ENCODE data around the gene ZNF595. TPM values are rescaled to one million over a fixed set of nuclear protein-coding genes. Genes with fewer than 3 reads are reported as not detected.

The ZNF595 gene
- total RNA-seq, 1 donor from 2014 or later: 6.8 TPM

DNA sequence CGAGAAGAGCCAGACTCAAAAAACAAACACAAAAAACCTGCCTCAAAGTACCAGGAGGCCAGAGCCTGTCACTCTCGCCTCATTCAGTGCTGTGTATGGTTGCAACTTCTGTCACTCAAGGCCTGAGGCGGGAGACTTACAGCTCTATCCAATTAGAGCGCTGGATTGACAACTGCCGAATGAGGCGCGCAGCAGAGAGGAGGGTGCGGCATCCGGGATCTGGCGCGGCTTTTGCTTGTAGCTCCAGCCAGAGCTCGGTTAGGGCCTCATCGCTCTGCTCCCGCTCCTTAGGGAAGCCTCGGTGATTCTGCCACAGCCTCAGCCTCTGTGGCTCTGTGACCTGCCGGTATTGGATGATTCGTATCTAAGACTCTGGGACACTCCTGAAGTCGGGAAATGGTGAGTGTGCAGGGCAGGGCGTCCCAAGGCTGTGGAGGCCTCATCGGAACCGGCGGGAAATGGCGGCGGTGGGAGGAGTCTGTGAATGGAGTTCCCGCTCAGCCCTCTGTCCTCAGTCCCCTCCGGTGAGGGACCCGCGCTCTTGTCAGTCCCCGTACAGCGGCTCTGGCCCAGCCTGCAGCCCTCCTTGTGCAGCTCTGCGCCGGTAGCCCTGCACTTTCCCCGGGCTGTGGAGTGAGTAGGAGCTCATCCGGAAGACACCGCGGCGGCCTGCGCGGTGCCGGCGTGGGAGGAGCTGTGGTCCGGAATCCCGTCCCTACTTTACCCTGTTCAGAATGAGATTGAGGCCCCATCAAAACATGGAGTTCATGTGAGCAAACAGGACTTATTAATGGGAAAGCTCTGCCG, 71.4 kb downstream of the ZNF595 start, which contains the start of gene ZNF718:
TSS of gene ZNF718 (plus strand) at position 227 of the 807 bp plus-strand sequence. CDS start at position 397, 170 bp downstream.
- TF ChIP-seq, protein P1, sequence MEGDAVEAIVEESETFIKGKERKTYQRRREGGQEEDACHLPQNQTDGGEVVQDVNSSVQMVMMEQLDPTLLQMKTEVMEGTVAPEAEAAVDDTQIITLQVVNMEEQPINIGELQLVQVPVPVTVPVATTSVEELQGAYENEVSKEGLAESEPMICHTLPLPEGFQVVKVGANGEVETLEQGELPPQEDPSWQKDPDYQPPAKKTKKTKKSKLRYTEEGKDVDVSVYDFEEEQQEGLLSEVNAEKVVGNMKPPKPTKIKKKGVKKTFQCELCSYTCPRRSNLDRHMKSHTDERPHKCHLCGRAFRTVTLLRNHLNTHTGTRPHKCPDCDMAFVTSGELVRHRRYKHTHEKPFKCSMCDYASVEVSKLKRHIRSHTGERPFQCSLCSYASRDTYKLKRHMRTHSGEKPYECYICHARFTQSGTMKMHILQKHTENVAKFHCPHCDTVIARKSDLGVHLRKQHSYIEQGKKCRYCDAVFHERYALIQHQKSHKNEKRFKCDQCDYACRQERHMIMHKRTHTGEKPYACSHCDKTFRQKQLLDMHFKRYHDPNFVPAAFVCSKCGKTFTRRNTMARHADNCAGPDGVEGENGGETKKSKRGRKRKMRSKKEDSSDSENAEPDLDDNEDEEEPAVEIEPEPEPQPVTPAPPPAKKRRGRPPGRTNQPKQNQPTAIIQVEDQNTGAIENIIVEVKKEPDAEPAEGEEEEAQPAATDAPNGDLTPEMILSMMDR (IDR thresholded peaks at IDR 0.05; ENCODE audit: insufficient read depth, low read length, severe bottlenecking): no peak
- Histone ChIP-seq H3K27me3 (ENCODE audit: control insufficient read depth, insufficient read depth, low read length) (no peaks in the 10 kb centered on the region), H3K4me3 (ENCODE audit: low read depth, low read length) (peak within 1 kb of the TSS; percentile 66), H3K36me3 (ENCODE audit: control insufficient read depth, insufficient read depth, low read length) (peaks cover 2% of the 10 kb centered on the region)
- FAIRE-seq (peak; percentile 82), DNase-seq (ENCODE audit: low read depth) (peak; percentile 94)

DNA sequence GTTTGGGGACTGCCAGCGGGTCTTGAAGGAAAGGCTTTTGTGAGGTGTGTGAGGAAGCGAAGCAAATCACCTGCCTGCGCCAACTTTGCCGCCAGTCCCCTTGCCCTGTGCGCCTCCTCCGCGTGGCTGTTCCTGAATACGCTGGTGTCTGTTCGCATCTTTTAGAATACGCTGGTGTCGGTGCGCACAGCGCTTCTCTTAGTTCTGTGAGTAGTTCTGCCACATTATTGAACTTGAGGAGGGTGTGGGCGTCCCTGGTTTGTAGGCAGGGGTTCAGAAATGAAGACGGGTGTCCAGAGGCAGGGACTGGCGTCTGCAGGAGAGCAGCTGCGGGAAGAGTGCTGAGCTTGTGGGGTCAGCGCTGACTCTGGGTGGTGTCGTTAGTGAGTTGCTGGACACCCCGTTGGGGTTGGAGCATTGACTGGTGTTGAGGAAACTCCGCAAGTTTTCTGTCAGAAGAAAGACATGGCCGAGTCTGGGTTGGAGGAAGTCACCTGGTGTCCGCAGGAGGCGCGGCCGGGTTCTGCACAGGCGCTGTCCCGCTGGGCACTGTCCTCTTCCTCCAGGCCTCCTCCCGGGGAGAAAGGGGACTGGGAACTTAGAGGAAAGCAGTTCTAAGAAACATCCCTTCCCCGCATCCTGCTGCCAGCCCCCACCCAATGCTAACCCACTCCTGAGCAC, 72.1 kb downstream of the ZNF595 start:
- peaks cover 2% of the 10 kb centered on the region for H3K36me3 ChIP-seq (ENCODE audit: control insufficient read depth, insufficient read depth, low read length)
- H3K4me3 ChIP-seq (ENCODE audit: low read depth, low read length): peak overlapping the region; percentile 66
- FAIRE-seq: no peak
- DNase-seq (ENCODE audit: low read depth): peak; percentile 41
- H3K27me3 ChIP-seq (ENCODE audit: control insufficient read depth, insufficient read depth, low read length): no peaks in the 10 kb centered on the region
- TF ChIP-seq, protein P1 (IDR thresholded peaks at IDR 0.05; ENCODE audit: insufficient read depth, low read length, severe bottlenecking): no peak

DNA sequence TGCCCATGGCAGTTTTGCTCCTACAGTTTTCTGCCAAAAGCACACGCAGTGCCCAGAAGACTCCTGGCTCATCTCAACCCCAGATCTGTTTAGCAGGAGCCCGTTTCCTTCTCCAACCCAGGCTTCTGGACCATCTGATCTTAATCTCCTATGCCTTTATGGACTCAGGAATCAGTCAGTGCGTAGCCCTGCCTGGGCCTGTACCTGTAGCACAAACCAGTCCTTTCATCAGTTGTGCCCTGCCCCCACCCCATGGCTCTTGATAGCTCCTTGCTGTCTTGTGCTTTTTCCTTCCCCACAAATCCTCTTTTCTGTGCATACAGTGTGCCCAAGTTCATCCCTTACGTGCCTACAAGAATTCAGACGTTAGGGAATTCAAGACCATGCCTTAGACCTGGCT, 72.7 kb downstream of the ZNF595 start:
- TF ChIP-seq, protein P1 (IDR thresholded peaks at IDR 0.05; ENCODE audit: insufficient read depth, low read length, severe bottlenecking): no peak
- Histone ChIP-seq H3K4me3 (ENCODE audit: low read depth, low read length) (peak overlapping the region; percentile 66), H3K36me3 (ENCODE audit: control insufficient read depth, insufficient read depth, low read length) (peaks cover 2% of the 10 kb centered on the region), H3K27me3 (ENCODE audit: control insufficient read depth, insufficient read depth, low read length) (no peaks in the 10 kb centered on the region)
- no peak for DNase-seq (ENCODE audit: low read depth)
- FAIRE-seq: no peak

DNA sequence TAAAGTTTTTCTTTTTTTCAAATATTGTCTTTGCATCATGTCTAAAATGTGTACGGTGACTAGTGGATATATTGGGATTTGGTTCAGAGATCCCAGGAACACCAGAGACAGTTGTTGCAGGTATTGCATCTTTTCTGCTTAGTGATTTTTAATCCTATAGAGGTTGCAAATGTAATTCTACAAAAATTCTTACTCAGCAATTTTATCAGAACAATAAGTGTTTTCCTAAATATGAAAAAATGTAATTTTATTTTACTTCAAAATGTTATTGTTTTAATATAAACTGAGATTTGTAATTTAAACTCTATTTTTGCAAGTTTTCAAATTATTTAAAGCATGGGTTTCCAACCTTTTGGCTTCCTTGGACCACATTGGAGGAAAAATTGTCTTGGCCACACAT, 79.4 kb downstream of the ZNF595 start:
- FAIRE-seq (no peak), DNase-seq (ENCODE audit: low read depth) (no peak)
- Histone ChIP-seq H3K36me3 (ENCODE audit: control insufficient read depth, insufficient read depth, low read length) (peaks cover 11% of the 10 kb centered on the region), H3K27me3 (ENCODE audit: control insufficient read depth, insufficient read depth, low read length) (no peaks in the 10 kb centered on the region), H3K4me3 (ENCODE audit: low read depth, low read length) (no peak overlapping the region)
- TF ChIP-seq, protein P1 (IDR thresholded peaks at IDR 0.05; ENCODE audit: insufficient read depth, low read length, severe bottlenecking): no peak

Other genes with a start within 250 kb of the ZNF595 start
- gene ZNF718, start 71.2 kb downstream of the ZNF595 start, total RNA-seq: 5.5 and 6.7 TPM in 2 replicates